Stimulated activated CD4-positive, alpha-beta T cell treated with anti-CD3 and anti-CD28 coated beads, Interleukin-1b, Interleukin-23, amount 100 ng/mL, for 1 hour (primary cell): ENCODE data around the gene SLCO2A1.

Experiments
- DNase-seq, 2 donors: peaks; one replicate each; pipeline ENCODE4 v3.0.0-alpha.2; 2020; ENCODE audit warnings: low read depth in 2 of 2

The SLCO2A1 gene

DNA sequence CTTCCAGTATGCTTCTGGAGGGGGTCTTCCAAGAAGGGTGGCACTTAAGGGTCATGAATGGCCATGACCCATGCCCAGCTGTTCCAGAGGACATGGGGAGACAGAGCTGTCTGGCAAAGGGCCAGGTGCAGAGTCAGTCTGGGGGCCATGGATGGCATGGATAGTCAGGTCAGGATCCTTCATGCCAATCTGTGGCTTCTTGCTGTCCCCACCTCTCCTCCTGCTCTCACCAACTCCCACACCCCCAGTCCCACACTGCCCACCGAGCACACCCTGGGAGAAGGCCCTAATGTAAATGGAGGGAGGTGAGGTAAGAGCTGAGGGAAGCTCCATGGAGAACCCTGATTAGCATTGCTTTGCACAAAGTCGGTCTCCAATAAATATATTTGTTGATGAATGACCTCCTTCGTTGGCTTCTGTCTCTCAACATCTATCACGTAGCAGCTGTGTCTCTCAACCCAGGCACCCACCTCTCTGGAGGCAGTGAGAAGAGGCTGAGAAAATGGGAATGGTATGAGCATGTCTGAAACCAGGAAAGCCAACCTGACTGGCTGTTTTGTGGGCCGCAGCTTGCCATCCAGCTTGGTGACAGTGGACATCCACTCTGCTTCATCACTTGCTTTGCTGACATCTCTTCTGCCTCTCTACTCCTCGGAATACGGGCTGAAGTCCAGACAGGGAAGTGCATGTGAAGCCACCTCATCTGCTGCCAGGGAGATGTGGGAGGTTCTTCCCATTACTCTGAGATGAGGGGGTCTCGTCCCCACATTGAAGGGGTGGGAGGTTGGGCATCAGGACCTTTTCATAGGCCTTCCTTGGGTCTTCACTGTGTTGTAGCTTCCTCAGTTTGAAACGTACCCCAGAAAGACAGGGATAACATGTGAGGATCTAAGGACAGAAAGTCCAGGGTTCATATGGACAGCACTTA is 96.4 kb downstream of the SLCO2A1 start:
- DNase-seq = no peak

DNA sequence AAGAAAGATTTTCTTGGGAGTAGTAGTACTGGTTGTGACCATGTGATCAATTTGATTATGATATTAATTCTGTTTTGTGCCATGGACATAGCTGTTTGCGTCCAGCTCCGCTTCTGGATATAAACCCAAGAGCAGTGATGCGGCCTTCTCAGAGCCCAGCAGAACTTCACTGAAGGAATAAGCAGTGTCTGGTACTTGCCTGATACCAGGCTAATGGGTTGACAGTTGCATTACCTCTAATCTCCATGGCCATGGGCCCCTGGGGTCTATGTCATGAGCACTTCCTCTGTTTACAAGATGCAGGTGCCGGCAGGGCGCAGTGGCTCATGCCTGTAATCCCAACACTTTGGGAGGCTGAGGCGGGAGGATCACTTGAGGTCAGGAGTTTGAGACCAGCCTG is 97.7 kb downstream of the SLCO2A1 start:
- DNase-seq = no peak

DNA sequence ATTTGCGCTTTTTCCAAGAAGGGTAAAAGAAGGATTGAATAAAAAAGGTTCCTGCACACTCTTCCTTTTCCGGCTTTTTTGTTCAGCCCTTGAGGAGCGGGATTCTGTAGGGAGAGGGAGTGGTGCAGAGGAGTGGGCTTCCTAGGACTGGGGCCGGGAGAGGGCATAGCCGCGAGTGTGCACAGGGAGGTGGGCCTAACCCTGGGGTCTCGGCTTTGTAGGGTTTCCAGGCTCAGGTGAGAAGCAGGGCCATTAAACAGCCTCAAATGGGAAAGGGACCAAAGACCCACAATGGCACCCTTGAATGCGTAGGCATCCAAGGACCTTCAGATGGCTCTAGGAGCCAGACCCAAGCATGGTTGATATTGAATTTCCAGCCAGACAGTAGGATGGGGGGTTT is 98.6 kb downstream of the SLCO2A1 start:
- DNase-seq = no peak

DNA sequence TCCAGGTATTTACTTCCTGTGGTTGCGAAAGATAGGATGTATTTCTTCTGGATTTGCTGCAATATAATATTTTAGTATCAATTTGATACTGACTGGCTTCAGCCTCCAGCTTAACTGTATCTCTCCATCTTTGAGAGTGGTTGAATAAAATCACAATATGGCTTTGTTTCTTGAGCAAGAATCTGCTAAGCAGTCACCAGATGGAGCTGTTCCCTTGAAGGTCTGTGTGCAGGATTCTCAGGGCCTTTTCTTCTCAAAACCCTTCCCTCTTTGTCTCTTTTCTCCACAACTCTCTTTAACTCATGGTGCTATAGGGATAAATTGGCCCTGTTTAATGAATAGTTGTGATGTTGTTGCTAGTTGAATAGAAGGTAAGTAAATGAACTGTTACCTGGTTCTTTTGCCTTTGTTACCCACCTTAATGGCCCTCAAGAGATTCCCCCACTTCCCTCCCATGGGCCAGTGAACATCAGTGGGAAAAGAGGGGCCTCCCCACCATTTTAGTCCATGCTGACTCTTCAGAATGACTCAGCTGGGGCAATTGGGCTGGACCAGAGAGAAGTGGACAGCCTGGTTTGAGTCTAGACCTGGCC is 99.3 kb downstream of the SLCO2A1 start:
- no peak for DNase-seq

DNA sequence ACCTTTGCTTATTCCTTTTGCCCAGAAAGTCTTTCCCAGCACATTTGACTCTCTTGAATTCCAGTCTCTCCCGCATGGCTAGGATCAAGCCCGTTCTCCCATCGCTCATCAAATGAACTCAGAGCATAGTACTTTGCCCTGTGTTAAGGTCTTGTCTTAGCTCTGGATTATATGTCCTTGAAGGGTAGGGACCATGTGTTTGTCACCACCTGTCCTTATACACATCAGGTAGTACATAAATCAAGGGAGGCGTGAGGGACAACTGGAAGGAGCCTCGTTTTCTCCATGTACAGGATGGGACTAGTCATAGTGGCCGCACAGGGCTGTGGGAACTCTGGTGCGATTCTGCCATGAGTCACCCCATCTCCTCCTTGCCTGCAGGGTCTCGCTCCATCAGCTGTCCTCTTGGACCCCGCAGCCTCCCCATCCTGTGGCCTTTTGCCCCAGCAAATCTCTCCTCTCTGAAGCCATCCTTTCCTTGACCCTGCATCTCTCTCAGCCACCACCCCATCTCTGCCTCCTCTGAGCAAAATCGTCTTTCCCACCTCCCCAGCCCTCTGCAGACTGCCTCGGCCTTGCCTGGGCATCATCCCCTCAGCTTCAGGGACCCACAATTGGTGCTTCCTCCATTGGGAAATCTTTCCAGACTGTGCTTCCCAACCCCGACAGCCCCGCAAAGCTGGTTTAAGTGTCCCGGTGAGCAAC is 100.7 kb downstream of the SLCO2A1 start:
- DNase-seq = no peak

DNA sequence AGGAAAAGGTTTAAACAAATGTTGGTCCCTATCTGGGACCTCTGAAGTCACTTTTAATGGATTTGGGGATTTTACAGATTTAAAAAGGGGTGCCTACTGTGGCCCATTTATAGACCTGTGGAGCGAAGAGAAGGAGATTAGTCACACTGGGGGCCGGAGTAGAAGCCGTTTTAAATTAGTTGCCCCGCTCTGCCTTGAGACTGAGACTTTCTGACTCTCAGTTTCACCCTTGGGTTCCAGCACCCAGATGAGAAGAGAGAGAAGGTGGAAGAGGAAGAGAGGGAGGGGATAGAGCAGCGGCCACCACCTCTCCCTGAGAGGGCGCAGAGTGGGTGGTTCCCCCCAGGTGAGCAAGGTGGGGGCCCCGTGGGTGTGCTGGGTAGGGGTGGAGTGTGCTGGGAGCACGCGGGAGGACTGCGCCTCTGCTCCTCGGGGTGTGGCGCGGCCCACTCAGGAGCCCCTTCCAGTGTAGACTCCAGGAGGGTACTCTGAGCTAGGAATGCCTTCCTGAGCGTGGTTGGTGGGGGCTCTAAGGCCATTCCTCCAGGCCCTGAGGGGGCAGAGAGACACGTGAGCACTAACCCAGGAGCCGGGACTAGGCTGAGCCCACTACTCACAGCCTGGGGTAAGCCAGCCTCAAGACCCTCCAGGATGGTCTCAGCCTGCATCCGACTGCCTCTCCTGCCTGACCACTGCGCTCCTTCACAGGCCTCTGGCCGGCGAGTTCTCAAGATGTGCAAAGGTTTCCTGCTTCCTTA is 101.4 kb downstream of the SLCO2A1 start:
- no peak for DNase-seq

DNA sequence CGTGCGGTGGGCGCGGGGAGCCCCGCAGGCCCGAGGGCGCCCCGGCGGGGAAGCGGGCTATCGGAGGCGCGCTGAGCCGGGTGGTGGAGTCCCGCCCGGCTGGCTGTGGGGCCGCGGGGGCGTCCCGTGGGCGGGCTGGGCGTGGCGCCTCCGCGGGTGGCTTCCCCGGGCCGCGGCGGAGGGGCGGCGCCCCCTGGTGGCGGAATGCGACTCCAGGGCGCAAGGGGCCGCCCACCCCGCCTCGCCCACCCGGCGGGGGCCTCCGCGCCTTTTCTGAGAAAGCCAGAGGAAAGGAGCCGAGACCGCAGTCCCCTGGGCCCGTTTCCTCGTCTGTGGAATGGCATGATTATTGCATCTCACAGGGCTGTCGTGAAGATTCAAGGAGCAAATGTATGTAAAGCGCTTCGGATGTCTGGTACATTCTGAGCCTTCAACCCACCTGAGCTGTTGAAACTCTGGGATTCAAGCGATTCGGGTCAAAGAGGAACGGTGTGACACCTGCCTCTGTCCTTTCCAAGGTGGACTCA is 102.1 kb downstream of the SLCO2A1 start:
- DNase-seq = peak; percentile 44 to 67

DNA sequence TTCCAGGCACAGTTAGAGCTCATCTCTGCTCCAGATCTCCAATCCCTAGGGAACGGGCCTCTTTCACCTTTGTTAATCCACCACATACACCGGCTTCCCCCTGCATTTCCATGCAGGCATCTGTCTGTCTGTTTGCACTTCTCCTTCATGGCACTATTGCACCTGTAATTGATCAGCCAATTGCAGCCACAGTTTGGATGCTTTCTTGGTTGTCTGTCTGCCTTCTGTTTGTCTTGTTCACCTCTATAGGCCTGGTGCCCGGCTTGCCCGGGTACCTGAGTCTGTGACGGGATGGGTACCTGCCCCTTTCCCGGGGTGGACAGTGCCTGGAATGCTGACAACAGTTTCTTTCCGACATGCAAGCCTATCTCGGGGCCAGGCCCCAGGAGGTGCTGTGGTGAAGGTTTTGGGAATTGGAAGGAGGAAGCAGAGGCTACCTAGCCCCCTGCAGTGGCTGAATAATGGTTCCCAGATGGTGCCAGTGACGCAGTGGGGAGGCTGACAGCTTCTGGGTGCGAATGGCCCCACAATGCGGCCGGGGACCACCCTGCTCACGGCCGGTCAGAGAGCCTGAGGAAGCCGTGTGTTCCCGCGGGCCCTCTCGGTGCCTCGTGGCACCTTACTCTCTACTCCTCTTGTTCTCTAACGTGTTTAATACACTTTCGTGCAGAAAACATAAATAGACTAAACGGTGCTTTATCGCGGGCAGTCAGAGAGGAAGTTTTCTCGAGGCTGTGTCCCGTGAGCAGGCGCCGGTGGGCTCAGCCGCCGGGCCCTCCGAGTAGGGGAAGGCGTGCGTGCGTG is 102.8 kb downstream of the SLCO2A1 start:
- DNase-seq = no peak

DNA sequence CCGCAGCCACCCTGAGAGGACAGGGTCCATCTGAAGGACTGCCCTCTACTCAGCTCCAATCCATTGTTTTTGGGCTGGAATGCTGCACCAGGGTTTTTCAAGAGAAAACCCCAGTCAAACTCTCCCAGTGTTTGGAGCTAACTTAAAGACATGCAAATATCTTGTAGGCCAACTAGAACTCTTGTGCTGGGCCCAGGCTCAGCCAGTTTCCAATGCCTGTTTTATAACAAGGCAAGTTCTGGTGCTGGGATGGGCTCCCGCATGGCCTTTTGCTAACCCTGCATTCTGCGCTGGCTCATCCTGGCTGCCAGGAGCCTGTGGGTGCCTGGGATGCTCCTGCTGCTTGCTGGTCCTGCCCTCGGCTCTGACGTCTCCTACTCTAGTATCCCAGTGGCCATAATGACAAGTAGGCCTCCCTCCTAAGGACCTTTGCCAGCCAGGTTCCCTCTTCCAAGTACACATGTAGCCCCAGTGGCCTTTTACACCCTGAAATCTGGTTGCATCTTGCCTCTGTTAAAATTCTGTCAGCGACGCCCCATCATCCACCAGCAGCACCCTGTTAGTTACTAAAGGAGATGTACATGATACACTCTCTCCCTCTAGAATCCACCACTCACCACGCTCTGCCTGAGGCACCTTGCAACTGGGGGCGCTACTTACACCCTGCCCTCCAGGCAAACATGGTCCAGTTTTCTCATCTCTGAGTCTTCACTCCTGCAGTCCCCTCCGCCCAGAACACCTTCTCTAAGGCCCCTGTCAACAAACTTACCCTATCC is 103.6 kb downstream of the SLCO2A1 start:
- DNase-seq = no peak

DNA sequence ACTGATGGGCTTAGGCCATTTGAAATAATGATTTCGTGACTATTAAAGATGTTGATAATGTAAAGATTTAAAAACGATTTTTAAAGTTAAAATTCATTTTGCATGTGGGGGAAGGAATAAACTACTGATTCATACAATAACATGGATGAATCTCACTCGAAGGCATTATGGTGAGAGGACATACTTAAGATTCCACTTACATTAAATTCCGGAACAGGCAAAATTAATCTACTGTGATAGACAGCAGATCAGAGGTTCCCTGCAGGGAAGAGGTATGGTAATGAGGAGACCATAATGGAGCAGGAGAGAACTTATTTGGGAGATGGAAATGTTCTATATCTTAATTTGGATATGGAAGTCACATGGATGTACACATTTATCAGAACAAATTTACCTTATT is 105.7 kb downstream of the SLCO2A1 start:
- DNase-seq = no peak

DNA sequence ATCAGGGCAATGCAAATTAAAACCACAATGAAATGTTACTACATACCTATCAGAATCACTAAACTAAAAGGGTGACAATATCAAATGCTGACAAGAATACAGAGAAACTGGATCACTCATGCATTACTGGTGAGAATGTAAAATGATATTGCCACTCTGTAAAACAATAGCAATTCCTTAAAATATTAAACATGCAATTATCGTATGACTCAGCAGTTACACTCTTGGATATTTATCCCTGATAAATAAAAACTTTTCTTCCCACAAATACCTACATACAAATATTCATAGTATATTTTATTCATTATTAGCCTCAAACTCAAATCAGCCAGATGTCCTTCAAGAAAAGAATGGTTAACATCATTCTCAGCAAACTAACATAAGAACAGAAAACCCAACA is 108.1 kb downstream of the SLCO2A1 start:
- no peak for DNase-seq

DNA sequence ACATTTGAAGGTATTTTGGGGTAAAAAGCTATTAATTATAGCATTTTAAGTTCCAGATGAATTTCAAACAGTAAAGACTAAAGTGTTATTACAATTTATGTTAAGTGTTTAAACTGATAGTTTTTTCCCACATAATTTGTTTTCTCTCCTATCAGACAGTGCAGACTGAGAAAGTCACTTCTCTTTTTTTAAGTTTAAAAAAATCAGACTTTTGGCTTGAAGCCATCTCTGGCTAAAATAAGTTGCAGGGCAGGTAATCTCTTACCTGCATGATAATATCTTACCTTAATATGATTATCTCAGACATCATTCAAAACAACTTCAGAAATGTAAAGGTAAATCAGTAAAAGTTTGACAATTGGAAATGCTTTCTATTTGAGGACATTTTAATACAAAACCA is 112.6 kb downstream of the SLCO2A1 start:
- no peak for DNase-seq

DNA sequence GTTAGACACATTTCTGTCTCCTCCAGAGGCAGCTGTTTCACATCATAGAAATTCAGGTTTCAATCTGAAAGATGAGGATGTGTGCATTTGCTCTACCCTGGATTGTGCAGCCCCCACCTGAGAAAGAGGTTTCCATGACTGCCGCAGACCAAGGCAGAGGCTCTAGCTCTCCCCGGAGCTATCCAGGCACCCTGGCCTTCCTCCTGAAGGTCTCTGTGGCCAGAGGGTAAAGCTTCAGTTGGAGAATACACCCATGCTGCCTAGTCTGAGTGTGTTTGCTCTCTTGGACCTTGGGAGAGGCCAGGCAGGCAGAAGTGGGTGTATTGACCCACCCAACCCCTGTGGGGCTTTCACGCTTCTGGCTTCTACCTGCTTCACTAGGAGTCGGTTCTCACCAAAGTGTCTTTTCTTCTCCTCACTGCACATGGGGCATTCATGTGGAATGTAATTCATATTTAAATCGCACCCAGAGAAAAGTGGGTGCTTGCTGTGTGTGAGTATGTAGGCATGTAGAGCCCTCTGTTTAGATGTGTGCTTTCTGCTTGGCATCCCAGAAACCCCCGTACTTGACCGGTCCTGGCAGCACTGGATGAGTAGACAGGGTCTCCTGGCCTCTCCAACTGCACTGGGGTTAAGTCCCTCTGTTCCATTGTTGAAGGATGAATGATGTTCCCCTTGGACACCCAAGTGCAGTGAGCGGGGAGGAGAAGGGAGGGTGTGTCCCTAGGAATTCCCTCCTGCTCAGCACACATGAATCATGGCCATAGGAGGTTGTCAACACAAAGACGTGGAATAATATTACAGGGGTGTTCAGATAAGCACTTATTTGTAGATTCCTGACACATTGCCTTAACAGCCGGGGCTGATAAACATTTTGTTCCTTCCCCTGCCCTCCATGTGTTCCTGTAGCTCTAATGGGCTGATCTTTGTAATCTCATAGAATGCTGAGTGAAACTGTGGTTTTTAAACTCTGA is 113.8 kb downstream of the SLCO2A1 start:
- DNase-seq = no peak

DNA sequence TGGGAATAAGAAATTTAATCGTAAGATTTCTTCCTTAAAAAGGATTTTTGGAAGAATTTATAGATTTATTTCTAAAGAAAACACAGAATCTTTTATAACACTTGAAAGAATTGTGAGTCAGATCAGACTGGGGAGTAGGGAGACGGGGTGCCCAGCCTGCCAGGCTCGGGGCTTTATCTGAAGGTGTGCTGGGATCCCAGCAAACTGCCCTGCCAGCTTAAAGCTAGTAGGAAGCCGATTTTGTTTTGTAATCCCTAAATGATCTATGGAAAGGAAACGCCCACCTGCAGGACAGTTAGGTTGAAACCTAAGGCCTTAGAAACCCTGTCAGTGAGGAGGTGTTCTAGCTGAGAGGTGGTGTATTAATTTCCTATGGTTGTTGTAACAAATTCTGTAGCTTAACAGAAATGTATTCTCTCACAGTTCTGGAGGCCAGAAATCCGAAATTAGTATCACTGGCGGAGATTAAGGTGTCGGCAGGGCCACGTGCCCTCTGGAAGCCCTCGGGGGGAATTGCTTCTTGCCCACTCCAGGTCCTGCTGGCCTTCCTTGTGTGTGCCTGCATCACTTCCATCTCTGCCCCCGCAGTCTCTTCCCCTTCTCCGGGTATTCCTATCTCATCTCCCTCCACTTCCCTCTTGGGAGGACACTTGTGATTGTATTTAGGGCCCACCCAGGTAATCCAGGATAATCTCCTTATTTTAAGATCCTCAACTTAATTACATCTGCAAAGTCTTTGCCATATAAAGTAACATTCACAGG is 114.7 kb downstream of the SLCO2A1 start:
- no peak for DNase-seq

DNA sequence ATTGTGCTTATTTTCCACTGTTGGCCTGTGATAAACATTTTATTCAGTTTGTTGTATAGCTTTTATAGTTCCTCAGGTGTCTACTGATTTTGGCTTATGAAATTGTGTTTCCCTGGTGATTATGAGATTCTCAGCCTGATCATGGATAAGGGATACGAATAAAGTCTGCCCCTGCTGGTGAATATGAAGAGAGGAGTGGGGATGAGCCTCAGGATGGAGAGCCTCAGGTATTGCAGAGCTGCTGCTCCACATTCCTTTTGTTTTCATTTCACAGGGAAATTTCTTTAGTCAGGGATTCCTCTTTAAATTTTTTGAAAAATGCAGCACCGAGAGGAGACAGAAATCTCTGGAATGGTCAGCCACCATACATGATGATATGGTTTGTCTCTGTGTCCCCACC is 119.3 kb downstream of the SLCO2A1 start:
- no peak for DNase-seq

DNA sequence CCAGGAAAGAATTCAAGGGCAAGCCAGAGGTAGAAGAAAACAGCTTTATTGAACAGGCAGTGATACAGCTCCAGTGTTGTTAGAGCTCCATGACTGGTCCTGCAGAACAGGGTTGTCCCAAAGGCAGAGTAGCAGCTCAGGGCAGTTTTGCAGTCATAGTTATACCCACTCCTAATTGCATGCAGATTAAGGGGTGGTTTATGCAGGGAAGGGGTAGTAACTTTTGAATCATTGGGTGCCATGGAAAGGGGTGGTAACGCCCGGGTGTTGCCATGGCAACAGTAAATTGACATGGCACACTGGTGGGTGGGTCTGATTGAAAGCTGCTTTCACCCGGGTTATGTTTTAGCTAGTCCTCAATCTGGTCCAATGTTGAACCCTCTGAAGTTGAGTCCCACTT is 124.3 kb downstream of the SLCO2A1 start:
- no peak for DNase-seq

DNA sequence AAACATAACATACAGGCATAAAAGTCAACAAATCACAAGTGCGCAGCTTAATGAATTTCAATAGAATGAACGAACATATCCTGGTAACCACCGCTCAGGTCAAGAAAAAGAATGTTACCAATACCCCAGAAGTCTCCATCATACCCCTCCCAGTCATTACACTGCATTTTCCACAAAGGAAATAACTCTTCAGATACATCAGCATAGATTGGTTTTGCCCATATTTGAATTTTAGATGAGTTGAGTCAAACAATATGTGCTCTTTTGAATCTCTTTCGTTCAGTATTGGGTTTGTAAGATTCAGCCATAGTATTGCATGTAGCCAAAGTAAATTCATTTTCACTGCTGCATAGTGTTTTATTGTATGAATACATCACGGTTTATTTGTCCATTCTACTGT is 127.9 kb downstream of the SLCO2A1 start:
- DNase-seq = no peak

DNA sequence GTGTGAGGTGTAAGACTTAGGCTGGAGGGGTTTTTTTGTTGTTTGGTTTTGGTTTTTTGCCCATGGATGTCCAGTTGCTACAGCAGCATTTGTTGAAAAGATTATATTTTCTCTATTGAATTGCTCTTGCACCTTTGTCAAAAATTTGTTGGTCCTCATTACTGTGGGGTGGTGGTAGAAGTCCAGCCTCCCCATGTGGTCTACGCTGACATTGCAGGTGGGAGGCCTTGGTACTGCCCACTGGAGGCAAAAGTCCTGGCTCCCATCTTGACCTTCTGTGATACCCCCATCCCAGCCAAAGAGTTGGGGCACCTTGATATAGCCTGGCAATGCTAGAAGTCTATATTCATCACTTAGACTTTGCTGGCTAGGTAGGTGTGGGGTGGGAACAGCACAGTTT is 128.6 kb downstream of the SLCO2A1 start:
- no peak for DNase-seq
